ENCODE data around the gene MMS22L.

MMS22L gene, protein sequence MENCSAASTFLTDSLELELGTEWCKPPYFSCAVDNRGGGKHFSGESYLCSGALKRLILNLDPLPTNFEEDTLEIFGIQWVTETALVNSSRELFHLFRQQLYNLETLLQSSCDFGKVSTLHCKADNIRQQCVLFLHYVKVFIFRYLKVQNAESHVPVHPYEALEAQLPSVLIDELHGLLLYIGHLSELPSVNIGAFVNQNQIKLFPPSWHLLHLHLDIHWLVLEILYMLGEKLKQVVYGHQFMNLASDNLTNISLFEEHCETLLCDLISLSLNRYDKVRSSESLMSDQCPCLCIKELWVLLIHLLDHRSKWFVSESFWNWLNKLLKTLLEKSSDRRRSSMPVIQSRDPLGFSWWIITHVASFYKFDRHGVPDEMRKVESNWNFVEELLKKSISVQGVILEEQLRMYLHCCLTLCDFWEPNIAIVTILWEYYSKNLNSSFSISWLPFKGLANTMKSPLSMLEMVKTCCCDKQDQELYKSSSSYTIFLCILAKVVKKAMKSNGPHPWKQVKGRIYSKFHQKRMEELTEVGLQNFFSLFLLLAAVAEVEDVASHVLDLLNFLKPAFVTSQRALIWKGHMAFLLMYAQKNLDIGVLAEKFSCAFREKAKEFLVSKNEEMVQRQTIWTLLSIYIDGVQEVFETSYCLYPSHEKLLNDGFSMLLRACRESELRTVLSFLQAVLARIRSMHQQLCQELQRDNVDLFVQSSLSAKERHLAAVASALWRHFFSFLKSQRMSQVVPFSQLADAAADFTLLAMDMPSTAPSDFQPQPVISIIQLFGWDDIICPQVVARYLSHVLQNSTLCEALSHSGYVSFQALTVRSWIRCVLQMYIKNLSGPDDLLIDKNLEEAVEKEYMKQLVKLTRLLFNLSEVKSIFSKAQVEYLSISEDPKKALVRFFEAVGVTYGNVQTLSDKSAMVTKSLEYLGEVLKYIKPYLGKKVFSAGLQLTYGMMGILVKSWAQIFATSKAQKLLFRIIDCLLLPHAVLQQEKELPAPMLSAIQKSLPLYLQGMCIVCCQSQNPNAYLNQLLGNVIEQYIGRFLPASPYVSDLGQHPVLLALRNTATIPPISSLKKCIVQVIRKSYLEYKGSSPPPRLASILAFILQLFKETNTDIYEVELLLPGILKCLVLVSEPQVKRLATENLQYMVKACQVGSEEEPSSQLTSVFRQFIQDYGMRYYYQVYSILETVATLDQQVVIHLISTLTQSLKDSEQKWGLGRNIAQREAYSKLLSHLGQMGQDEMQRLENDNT

DNA sequence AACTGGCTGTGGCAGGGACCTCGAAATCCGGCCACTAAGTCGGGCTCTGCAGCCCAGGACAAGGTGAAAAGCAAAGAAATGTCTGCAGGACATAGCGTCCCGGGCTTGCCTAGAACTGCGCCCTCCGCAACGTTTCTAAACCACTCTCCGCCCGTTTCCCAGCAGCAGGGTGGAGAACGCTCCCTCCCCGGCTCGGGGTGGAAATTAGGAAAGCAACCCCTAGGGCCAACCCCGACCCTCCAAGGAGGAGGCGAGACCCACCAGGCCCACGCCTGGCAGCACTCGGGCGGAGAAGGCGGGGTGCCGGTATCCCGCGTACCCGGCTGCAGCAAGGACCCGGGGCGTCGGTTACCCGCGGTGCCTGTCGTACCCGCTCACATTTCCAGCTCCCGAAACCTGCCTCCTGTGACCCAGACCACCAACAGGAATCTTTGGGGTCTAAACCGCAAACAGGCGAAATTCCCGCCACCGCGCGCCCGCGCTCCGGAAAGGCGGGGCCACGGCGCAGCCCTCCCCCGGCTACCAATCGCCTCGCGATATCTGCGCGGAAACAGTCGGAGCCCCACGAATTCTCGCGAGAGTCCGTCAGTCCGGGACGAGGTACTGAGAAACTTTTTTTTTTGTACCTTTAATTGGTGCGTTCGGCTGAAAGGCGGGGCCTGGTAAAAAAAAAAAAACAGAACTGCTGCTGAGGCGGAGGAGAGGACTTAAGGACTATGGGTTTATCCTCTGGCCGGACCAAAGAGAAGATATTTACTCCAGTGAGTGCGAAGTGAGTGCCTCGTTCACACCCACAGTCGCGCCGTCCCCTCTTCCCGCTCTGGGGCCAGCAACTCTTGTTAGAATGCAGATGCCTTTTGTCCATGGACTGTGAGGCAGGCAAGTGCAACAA is at the start of gene MMS22L:
MMS22L (minus strand) TSS at position 491 of the 892 bp plus-strand sequence. CDS start 739 bp downstream, outside the sequence.
- DNase-seq (ENCODE audit: low spot score): peak; percentile 89

DNA sequence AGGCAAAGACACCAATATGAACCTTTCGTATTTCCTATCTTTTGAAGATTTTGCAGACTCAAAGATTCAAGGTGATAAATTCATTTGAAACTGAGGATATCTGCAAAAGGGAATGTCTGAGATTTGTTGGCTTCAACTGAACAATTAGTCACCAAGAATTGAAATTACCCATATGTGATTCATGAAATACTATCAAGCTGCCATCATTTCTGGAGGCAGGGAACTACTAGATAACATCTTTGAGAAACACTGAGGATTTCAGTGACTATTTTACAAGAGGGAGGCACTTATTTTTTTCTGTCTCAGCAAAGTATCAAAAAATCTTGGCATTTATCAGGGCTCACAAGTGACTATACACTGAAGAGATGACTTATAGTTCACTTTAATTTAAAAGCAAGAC is 39.8 kb upstream of the MMS22L start:
- DNase-seq (ENCODE audit: low spot score): no peak

DNA sequence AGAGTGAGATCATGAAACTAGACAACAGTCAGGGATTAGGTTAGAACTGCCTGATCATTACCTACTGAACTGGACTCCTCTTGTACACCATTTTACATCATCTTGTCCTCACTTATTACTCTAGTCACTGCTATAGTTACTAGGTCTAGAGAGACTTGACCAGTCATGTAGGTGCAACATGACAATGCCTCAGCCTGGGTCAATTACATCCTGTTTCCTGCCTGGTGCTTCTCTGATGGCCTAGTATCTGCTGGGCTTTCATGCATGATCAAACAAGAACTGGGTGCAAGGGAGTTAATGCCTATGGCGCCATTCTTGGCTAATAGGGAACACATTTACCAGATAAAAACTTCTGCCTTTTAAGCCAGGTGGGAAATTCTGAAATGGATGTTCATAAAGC is 39.2 kb upstream of the MMS22L start:
- DNase-seq (ENCODE audit: low spot score): no peak

DNA sequence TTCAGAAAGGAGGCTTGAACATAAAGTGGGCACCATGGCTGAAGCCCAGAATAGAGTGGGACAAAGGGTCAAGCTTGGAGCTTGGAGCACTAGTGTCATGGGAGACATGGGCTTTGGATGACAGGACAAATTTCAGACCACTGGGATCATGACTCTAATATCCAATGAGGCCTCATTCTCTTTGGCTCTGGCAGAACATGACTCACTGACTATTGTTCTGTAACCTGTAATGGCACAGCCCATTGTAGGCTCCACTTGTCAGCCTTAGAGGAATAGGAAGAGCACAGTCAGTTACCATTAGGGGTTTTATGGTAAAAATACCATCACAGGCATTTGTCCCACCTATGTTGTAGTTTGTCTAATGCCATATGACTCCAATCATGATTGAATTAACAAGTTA is 34.0 kb upstream of the MMS22L start:
- no peak for DNase-seq (ENCODE audit: low spot score)

DNA sequence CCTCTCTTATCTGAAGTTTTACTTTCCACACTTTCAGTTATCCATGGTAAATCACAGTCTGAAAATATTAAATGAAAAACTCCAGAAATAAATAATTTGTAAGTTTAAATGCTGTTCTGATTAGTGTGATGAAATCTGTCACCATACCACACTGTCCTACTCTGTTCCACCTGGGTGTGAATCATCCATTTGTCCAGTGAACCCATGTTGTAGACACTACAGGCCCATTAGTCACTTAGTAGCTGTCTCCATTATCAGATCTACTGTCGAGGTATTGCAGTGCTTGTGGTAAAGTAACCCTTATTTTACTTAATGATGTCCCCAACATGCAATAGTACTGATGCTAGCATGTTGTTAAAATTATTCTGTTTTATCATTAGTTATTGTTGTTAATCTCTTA is 29.2 kb upstream of the MMS22L start:
- no peak for DNase-seq (ENCODE audit: low spot score)

DNA sequence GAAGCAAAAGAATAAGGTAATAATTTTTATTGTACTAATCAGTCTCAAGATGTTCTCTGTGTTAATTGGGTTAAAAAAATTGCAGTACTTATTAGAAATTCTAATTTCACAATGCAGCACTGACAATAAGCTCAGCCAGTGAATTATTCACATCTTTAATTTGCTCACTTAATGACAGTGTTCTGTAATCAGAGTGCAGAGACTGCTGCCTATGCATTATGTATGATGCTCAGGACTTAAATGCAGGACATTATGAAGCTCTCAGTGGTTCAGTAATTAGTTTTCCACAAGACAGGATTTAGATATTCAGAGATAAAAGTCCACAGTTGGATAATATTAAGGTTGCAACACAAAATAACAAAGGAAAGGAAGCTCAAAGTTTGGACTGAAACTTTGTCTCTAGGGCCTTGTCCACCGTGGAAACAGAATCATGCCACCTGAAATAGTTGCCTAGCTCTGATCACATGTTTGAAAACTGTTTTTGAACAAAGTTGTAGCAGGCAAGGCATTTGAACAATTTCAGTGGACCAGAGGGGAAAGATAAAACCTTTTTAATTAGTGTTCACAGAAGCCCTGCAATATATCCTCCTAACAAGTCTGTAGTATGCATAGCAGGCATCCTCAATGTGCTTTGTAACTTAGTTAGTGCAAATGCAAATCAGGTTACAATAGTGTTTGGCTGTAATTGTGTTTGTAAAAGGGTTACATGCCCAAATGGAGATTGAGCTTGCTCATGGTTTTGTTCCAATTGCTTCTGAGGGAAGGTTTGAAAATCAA is 23.7 kb upstream of the MMS22L start:
- no peak for DNase-seq (ENCODE audit: low spot score)

DNA sequence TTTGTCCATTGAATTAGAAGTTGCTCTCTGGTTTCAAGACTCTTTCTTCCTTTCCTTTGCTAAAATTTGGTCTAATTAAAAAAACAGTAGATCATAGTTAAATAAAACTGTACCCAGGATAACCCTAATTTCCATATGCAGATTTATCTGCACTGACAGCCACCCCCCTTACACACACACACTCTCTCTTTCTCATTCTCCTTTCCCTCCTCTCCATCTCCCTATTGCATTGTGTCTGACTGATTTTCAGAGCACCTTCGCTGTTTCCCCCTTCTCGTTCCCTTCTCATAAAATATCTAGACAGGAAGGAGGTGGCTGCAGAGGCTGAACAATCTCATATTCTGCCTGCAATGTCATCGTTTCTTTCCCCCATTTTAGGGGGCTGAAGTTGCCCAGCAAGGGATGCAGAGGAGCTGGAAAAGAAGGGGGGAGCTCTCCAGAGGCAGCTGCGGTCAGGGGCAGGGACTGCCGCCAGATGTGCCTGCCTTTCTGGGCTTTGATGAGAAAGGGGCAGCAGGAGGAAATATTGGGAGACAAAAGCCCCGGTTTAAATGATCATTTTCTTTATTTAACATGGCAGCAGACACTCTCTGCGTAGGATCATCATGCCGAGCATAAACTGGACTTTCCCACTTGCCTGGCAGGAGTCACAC is 22.5 kb upstream of the MMS22L start:
- DNase-seq (ENCODE audit: low spot score): no peak

DNA sequence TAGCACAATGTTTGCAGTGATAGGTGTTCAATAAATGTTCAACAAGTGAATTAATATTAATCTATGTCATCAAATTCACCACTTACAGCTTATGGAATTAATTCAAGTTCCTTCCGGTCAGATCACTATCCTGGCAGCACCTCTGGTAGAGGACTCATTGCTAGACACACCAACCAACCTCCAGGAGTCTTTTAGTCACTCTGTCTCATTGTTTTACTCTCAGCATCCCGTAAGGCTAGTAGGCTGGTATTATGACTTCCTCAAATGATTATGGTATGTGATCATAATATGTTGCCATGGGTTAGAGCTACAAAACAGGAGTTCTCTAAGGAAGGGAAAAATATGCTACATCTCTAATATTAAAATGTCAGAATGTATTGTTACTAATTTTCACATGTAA is 21.7 kb upstream of the MMS22L start:
- no peak for DNase-seq (ENCODE audit: low spot score)

DNA sequence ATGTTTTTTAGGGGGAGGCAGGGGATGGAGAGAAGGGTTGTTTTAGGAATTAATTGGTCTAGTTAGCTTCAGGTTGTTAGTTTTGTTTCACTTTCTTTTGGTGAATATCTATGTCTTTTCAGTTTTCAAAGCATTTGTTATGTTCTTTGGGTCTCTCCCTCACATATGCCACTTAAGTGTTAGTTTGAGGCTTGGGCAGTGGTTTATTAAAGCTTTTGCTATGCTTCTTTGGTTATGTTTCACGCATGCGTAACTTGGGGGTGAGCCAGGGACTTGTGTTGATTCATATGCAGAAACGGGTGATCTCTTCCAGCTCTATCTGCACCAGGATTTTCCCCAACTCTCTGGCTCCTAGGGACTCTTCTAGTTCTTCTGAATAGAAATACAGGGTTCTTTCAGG is 11.4 kb upstream of the MMS22L start:
- no peak for DNase-seq (ENCODE audit: low spot score)

DNA sequence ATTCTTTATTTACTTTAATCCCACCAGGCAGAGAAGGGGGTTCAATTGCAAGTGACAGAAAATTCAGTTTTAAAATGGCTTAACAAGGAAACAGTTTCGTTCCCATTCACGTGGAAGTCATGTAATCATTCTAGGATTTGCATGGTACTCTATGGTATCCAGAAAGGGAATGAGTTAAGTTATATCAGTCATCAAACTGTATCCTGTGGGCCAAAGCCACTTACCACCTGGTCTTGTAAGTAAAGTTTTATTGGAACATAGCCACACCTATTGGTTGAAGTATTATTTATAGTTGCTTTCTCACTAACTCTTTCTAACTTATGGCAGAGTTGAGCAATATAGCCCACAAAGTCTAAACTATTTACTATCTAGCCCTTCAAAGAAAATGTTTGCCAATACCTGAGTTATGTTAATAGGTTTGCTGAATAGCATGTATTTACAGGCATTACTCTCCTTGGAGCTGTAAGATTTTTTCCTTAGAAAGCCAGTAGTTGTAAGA is 10.2 kb upstream of the MMS22L start:
- no peak for DNase-seq (ENCODE audit: low spot score)

DNA sequence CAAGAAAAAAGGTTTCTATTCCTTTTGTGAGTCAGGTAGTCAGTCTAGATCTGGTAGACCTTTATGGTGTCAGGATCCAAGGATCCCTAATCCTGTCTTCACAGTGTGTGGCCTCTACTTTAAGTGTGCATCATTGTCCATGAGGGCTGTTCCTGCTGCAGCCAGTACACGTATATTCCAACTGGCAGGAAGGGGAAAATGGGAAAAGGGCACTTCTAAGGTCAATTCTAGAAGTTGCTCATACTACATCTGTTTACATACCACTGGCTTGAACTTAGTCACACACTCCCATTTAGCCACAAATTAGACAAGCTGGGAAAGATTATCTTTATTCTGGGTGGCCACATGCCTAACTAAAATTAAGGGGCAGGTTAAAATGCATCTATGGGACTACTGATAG is 9.7 kb upstream of the MMS22L start:
- no peak for DNase-seq (ENCODE audit: low spot score)

DNA sequence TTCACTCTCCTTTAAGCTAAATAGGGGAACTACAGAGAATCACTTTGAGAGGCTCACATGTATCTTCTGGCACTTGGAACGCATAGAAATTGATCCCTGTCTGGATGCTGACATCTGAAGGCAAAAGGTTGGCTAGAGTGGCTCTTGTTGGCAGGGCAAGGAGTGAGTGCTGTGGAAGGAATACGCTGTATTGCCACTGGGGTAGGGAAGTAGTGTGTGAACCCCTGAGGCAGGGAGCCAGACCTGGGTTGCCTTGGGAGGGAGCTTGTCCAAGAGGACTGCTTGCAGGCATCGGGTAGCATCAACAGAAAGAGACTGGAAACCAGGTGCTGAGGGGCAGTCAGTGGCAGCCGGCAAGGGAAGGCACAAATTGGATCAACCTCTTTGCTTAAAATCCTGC is 8.9 kb upstream of the MMS22L start:
- DNase-seq (ENCODE audit: low spot score): no peak

DNA sequence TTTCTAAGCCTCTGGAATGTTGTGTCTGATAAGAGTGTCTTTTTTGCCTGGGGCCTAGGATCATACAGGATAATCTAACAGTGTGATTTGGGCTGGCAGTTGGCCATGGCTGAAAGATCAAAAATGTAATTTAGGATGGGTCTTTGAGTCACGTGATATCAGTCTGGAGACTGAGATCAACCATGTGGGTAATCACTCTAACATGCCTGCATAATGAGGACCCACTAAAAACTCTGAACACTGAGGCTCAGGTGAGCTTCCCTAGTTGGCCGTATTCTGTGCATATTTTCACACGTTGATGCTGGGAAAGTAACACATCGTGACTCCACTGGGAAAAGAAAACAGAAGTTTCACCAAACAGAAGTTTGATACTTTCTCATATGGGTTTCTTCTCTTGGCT is 6.3 kb upstream of the MMS22L start:
- DNase-seq (ENCODE audit: low spot score): no peak

DNA sequence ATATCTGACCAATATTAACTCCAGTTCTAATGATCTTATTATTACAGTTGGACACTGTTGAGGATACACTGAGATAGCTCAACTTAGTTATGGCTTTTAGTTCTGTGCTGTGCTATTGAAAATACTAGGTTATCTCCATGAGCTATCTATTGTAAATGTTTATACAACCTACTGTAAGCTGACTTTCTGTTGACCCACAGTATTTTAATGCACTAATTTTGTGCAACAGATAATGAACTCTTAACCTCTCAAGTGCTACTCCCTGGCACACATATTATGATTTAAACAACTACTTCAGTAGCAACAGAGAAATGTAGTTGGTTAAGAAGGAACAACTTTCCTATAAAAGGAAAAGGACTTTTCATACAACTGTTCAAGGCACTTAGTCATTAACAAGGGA is 5.2 kb upstream of the MMS22L start:
- no peak for DNase-seq (ENCODE audit: low spot score)

DNA sequence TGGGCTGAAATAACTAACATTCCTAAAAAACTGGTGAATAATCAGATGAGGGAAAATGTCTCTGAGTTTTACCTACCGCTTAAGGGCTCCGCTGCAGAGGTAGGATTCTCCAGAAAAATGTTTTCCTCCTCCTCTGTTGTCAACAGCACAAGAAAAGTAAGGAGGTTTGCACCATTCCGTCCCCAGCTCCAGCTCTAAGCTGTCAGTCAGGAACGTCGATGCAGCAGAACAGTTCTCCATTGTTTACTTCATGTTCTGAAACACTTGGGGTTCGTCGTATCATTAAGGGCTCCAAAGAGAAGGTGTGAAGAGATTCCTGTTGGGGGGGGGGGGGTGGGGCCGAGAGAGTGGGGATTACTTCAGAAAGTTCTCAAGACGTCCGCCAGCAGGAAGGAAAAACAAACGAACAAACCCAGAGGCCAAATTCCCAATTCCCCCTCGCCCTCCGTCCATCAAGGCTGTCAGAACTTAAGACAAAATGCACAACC is 734 bp downstream of the MMS22L start:
- peak; percentile 8 for DNase-seq (ENCODE audit: low spot score)

DNA sequence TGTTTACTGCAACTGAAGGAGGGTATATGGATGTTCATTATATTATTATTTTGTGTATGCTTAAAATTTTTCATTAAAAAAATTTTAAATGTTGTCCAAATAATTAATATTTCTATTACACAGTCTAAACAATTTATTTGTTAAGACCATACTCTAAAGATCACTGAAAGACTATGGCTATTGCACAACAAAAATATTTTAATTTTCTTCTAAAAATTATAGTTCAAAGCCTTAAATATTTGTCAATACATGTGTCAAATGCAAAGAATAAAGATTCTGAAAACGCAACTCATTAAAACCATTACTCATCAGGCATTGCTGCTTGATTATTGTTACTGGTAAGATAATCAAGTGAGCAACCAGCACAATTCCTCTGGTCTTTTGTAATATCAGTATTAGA is 2.2 kb downstream of the MMS22L start:
- no peak for DNase-seq (ENCODE audit: low spot score)

DNA sequence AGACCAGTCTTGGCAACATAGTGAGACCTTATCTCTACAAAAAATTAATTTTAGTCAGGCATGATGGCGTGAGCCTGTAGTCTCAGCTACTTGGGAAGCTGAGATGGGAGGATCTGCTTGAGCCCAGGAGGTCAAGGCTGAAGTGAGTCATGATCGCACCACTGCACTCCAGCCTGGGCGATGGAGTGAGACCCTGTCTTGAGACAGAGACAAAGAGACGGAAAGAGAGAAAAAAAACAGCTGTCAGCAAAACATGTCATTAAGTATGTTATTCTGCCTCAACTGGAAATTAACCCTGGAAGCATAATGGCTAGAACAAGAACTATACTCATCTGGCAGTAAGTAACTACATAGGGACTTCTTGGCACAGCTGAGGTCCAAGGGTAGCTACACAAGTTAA is 7.2 kb downstream of the MMS22L start:
- no peak for DNase-seq (ENCODE audit: low spot score)

DNA sequence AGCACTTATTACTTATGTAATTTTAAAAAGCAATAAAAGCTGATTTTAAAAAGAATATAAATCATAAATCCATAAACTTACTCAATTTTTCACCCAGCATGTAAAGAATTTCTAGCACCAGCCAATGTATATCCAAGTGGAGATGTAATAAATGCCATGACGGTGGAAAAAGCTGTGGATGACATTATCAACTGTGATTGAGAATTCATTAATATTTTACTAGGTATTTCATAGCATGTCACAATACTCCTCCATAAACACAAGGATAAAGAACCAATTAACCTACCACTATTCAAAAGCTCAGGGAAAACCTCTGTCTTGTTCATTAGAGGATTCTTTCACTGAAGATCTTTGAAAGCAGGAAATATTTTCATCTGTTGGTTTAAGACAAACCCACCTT is 13.2 kb downstream of the MMS22L start:
- DNase-seq (ENCODE audit: low spot score): no peak

DNA sequence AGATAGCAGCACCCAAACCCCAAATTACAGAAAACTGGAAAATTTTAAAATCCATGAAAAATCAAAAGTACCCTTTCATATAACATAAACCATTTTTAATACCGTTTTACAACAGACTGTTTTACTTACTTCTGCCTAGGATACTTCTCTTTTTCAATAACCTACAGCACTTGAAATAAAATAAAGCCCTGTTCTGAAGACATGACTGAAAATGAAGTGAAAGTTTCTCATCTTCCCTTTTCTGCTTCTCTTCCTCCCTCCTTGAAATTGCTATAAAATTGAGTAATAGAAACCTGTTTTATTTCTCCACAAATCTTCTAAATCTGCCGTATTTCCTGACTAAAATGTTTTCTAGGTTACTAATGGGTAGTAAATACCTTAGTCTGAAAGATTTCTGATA is 20.3 kb downstream of the MMS22L start:
- no peak for DNase-seq (ENCODE audit: low spot score)

DNA sequence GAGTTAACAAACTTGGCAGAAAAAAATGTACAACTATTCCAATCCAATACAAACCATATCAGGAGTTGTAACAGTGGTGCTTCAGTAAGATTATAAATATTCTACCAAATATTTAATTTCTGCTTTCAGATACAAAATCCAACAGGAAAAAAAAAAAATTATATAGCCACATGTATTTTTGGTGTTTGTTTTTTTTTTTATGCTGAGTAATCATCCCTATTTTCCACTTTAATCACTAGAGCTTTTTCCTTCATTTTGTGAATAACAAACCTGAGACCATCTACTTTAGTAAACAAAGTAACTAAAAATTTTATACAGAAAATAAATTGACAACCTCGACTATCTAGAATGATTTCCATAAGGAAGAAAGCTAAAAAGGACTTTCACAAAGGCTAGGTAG is 36.2 kb downstream of the MMS22L start:
- DNase-seq (ENCODE audit: low spot score): no peak
